ENCODE data around the gene DAPK2. TPM values are rescaled to one million over a fixed set of nuclear protein-coding genes. Genes with fewer than 3 reads are reported as not detected.

Gene DAPK2
- total RNA-seq, 4 donors from 2014 or later, result 12.0 to 49.8 (median 25.6) TPM

DNA sequence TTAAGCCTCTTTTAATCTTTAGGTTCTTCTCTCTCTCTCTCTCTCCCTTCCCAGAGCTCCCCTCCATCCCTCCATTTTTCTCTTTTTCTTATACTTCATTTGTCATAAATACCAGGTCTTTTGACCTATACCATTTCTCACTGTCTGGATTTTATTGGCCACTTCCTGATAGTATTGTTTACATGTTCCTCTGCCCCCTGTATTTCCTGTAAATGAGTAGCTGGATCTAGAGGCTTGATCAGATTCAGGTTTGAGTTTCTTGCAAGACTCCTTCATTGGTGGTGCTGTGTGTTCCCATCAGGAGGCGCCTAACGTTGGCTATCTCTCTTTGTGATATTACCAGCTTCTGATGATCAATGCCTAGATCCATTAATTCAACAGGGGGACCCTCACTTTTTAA, 42.2 kb downstream of the DAPK2 start:
- TF ChIP-seq, protein P1, sequence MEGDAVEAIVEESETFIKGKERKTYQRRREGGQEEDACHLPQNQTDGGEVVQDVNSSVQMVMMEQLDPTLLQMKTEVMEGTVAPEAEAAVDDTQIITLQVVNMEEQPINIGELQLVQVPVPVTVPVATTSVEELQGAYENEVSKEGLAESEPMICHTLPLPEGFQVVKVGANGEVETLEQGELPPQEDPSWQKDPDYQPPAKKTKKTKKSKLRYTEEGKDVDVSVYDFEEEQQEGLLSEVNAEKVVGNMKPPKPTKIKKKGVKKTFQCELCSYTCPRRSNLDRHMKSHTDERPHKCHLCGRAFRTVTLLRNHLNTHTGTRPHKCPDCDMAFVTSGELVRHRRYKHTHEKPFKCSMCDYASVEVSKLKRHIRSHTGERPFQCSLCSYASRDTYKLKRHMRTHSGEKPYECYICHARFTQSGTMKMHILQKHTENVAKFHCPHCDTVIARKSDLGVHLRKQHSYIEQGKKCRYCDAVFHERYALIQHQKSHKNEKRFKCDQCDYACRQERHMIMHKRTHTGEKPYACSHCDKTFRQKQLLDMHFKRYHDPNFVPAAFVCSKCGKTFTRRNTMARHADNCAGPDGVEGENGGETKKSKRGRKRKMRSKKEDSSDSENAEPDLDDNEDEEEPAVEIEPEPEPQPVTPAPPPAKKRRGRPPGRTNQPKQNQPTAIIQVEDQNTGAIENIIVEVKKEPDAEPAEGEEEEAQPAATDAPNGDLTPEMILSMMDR (IDR thresholded peaks at IDR 0.05), result no peak

DNA sequence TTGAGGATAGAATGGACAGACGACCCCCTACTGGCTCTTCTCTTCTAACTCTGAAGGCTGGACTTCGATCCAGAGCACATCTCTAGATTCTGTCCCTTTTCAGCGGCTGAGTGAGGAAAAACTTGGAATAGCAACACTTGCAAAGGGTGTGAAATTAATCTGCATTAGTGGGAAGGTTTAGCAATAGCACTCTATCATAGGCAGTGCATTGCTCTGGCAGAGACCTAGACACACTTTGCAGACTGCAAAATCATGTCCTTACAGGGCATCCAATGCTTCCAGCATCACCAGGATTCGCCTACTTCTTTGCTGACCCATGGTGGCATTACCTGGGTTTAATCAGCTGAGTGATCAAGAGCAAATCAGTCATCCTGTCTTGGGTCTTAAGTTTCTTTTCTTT, 43.1 kb downstream of the DAPK2 start:
- TF ChIP-seq, protein P1 (IDR thresholded peaks at IDR 0.05), result no peak
- ATAC-seq (ENCODE audit: low FRiP score) (no peak), DNase-seq (ENCODE audit: low spot score) (no peak)

More for the DNA sequence above, 42.2 kb downstream of the DAPK2 start:
- ATAC-seq (ENCODE audit: low FRiP score) (no peak), DNase-seq (ENCODE audit: low spot score) (no peak)

DNA sequence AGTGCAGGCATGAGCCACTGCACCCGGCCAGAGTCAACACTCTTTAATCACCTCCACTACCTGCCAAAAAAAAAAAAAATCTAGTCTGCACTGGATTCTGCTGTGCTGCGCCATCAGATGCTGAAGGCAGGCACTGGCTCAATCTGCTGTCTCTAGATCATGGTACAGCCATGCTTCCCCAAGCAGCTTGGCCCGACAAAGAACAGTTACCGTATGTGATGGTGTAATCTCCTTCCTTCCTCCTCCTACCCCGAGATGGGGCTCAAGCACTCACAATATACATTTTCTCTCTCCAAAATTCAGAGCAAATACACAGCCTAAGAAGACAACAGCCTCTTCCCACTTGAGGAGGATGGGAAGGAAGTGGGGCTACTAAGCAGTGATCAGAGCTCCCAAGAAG, 45.1 kb downstream of the DAPK2 start:
- TF ChIP-seq, protein P1 (IDR thresholded peaks at IDR 0.05), result no peak
- no peak for DNase-seq (ENCODE audit: low spot score)
- ATAC-seq (ENCODE audit: low FRiP score), result no peak

DNA sequence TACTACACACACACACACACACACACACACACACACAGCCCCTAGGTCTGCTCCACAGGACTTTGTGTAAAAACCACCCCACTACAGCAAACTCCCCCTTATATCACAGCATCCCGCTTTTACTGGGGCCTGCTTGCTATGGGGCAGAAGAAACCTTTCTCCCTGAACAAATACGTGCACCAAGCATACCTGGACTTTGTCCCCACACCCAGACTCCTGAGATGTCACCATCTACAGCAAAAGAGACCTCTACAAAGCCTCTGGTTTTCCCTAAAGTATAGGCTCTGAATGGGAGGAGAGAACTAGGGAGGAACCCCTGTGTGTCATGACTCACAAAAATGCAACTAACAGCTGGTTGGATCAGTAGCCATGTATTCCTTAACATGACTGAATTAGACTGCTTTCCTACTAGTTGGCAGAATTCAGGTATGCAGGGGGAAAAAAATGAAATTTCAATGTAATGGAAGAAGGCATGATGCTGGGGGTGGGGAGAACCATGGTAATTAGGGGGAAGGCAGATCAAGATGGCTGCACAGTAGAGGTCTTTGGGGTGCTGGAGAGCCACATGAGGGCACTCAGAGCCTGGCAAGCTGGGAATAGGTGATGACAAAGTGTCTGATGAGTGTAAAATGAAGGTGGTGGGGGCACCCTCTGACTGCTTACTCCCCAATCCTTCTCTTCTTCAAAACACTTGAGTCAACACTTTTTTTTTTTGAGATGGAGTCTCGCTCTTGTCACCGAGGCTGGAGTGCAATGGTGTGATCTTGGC, 45.9 kb downstream of the DAPK2 start:
- ATAC-seq (ENCODE audit: low FRiP score) (no peak), DNase-seq (ENCODE audit: low spot score) (no peak)
- TF ChIP-seq, protein P1 (IDR thresholded peaks at IDR 0.05), result no peak

DNA sequence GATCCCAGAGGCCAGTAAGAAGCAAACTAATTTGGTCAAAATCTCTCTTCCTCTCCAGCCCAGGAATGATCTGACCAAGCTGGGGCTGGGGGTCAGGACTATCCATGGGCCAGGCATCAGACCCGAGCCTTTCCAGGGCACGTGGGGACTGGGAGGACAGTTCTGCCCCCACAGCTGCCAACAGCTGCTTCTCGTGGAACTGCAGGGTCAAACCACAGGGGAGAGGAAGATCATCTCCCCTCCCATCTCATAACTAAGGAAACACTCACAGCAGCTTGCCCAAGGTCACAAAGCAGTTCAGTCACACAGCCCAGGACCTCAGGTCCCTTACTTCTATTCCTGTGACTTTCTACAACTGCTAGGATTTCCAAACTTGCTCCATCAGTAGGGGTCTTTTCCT, 47.1 kb downstream of the DAPK2 start:
- DNase-seq (ENCODE audit: low spot score), result no peak
- no peak for ATAC-seq (ENCODE audit: low FRiP score)
- TF ChIP-seq, protein P1 (IDR thresholded peaks at IDR 0.05), result no peak

DNA sequence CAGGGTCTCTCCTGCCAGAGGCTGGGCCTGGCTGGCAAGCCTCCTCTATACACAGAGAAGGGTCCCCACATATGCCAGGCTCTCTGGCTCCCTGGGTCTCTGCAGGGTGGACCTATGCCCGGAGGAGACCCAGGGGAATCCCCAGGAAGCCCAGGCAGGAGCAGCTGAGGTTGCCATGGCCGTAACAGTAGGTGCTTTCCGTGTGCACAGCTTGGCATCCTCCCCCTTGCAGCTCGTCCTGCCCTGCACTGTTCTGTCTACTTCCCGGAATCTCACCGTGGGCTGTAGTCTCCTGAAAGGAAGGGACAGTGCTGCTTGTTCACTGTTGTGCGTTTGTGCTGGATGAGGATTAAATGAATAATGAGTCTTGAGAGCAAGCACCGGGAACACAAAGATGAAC, 47.8 kb downstream of the DAPK2 start:
- DNase-seq (ENCODE audit: low spot score), result no peak
- TF ChIP-seq, protein P1 (IDR thresholded peaks at IDR 0.05), result no peak

More for the DNA sequence above, 47.8 kb downstream of the DAPK2 start:
- ATAC-seq (ENCODE audit: low FRiP score), result peak; percentile 41
